ENCODE measurements around the gene TECPR1.

The TECPR1 gene

GRCh38 chr7:98282703-98283102, 30.7 kb upstream of the TECPR1 start:
- H3K4me3 ChIP-seq (ENCODE audit: low read length) = peak overlapping the region; percentile 91
- no peak for DNase-seq (ENCODE audit: low read depth)
- TF ChIP-seq CTCF (conservative IDR thresholded peaks at IDR 0.05; ENCODE audit: low read depth, low read length) = no peak

GRCh38 chr7:98281757-98282606, 29.9 kb upstream of the TECPR1 start:
- TF ChIP-seq CTCF (conservative IDR thresholded peaks at IDR 0.05; ENCODE audit: low read depth, low read length) = no peak
- H3K4me3 ChIP-seq (ENCODE audit: low read length) = peak overlapping the region; percentile 91
- no peak for DNase-seq (ENCODE audit: low read depth)

GRCh38 chr7:98280791-98281756, 29.0 kb upstream of the TECPR1 start, which contains the start of gene BRI3:
BRI3 (plus strand) TSS chr7:98281686; CDS start chr7:98281796, 110 bp downstream.
- H3K4me3 ChIP-seq (ENCODE audit: low read length) = peak within 1 kb of the TSS; percentile 91
- no peak for DNase-seq (ENCODE audit: low read depth)
- no peak for TF ChIP-seq CTCF (conservative IDR thresholded peaks at IDR 0.05; ENCODE audit: low read depth, low read length)

- DNase-seq (ENCODE audit: low read depth) = no peak
- H3K4me3 ChIP-seq (ENCODE audit: low read length) = no peak overlapping the region
- no peak for TF ChIP-seq CTCF (conservative IDR thresholded peaks at IDR 0.05; ENCODE audit: low read depth, low read length)
These were observed 28.3 kb upstream of the TECPR1 start for GRCh38 chr7:98280296-98280695.

GRCh38 chr7:98278936-98279335, 26.9 kb upstream of the TECPR1 start:
- TF ChIP-seq CTCF (conservative IDR thresholded peaks at IDR 0.05; ENCODE audit: low read depth, low read length) = no peak
- no peak for DNase-seq (ENCODE audit: low read depth)
- no peak overlapping the region for H3K4me3 ChIP-seq (ENCODE audit: low read length)

- TF ChIP-seq CTCF (conservative IDR thresholded peaks at IDR 0.05; ENCODE audit: low read depth, low read length) = no peak
- DNase-seq (ENCODE audit: low read depth) = no peak
- H3K4me3 ChIP-seq (ENCODE audit: low read length) = no peak overlapping the region
These were observed 26.4 kb upstream of the TECPR1 start for GRCh38 chr7:98278408-98278807.

All from retinal pigment epithelial cell (primary cell).